ACC112 (cell line): Measurements from ENCODE around the gene MPDZ.

Experiments used
- H2AFZ ChIP-seq: fragments of 200-600 bp; sonication (generic); one replicate; pipeline ENCODE4 v1.6.0; 2017; ENCODE audit warnings: antibody characterized with exemption, low read length; ENCODE audit not compliant: unreplicated experiment
- H3K27ac ChIP-seq: fragments of 200-600 bp; sonication (generic); 2 replicates; pipeline ENCODE4 v1.5.1; 2014; ENCODE audit warnings: low read depth, mild to moderate bottlenecking, antibody characterized with exemption, low read length, moderate library complexity
- H3K27me3 ChIP-seq: fragments of 200-600 bp; sonication (generic); 2 replicates; pipeline ENCODE4 v1.6.1; 2014; ENCODE audit warnings: mild to moderate bottlenecking, antibody characterized with exemption, low read length, moderate library complexity, mixed read lengths; ENCODE audit not compliant: insufficient read depth
- H3K36me3 ChIP-seq: fragments of 200-600 bp; sonication (generic); 2 replicates; pipeline ENCODE4 v1.6.1; 2016; ENCODE audit warnings: mild to moderate bottlenecking, antibody characterized with exemption, low read length, moderate library complexity, mixed read lengths; ENCODE audit not compliant: insufficient read depth
- H3K4me1 ChIP-seq: fragments of 200-600 bp; sonication (generic); one replicate; pipeline ENCODE4 v1.6.1; 2016; ENCODE audit warnings: low read length, mixed read lengths; ENCODE audit not compliant: insufficient read depth, unreplicated experiment, control insufficient read depth
- H3K4me3 ChIP-seq: fragments of 200-600 bp; sonication (generic); 2 replicates; pipeline ENCODE4 v1.5.1; 2014; ENCODE audit warnings: mild to moderate bottlenecking, low read depth, low read length
- H3K79me2 ChIP-seq: fragments of 200-600 bp; sonication (generic); one replicate; pipeline ENCODE4 v1.6.0; 2016; ENCODE audit warnings: low read length; ENCODE audit not compliant: control insufficient read depth, unreplicated experiment, insufficient read depth

MPDZ gene

GRCh38 chr9:13186091-13186490, 93.4 kb downstream of the MPDZ start:
- Histone ChIP-seq H3K4me1 (no peaks in the 10 kb centered on the region), H3K27ac (no peak overlapping the region), H3K27me3 (no peaks in the 10 kb centered on the region), H3K79me2 (no peaks in the 10 kb centered on the region), H3K36me3 (peaks cover 6% of the 10 kb centered on the region; the same call in 1 of the 2 replicates), H2AFZ (no peak overlapping the region), H3K4me3 (no peak overlapping the region)

- no peaks in the 10 kb centered on the region for H3K27me3 ChIP-seq
- no peak overlapping the region for H3K4me3 ChIP-seq
- no peak overlapping the region for H3K27ac ChIP-seq
Measured at GRCh38 chr9:13181652-13182051, 97.8 kb downstream of the MPDZ start.

GRCh38 chr9:13179257-13179656, 100.2 kb downstream of the MPDZ start:
- Histone ChIP-seq H3K4me1 (no peaks in the 10 kb centered on the region), H3K27me3 (no peaks in the 10 kb centered on the region), H3K4me3 (no peak overlapping the region), H3K36me3 (peaks cover 4% of the 10 kb centered on the region; the same call in 1 of the 2 replicates), H3K79me2 (no peaks in the 10 kb centered on the region), H3K27ac (no peak overlapping the region), H2AFZ (no peak overlapping the region)

More at GRCh38 chr9:13181652-13182051, 97.8 kb downstream of the MPDZ start:
- H3K4me1 ChIP-seq, result no peaks in the 10 kb centered on the region
- H3K36me3 ChIP-seq, result no peaks in the 10 kb centered on the region; the same call in 1 of the 2 replicates
- H2AFZ ChIP-seq, result no peak overlapping the region
- H3K79me2 ChIP-seq, result no peaks in the 10 kb centered on the region

GRCh38 chr9:13175732-13176131, 103.8 kb downstream of the MPDZ start:
- Histone ChIP-seq H3K4me3 (no peak overlapping the region), H3K27me3 (no peaks in the 10 kb centered on the region), H2AFZ (no peak overlapping the region), H3K4me1 (no peaks in the 10 kb centered on the region), H3K79me2 (no peaks in the 10 kb centered on the region), H3K27ac (no peak overlapping the region), H3K36me3 (0 out of 2 replicates have a peak, but pooled peaks cover 4% of the 10 kb centered on the region)

- H3K79me2 ChIP-seq, result no peaks in the 10 kb centered on the region
- H3K27me3 ChIP-seq, result no peaks in the 10 kb centered on the region
- H3K4me3 ChIP-seq, result no peak overlapping the region
- H2AFZ ChIP-seq, result no peak overlapping the region
- no peaks in the 10 kb centered on the region for H3K4me1 ChIP-seq
- H3K36me3 ChIP-seq, result 0 out of 2 replicates have a peak, but pooled peaks cover 4% of the 10 kb centered on the region
- no peak overlapping the region for H3K27ac ChIP-seq
Measured at GRCh38 chr9:13174906-13175639, 104.4 kb downstream of the MPDZ start.

- Histone ChIP-seq H3K27me3 (no peaks in the 10 kb centered on the region), H3K79me2 (no peaks in the 10 kb centered on the region), H2AFZ (no peak overlapping the region), H3K27ac (no peak overlapping the region), H3K36me3 (peaks cover 4% of the 10 kb centered on the region; the same call in 1 of the 2 replicates), H3K4me3 (no peak overlapping the region), H3K4me1 (no peaks in the 10 kb centered on the region)
Measured at GRCh38 chr9:13173553-13173952, 105.9 kb downstream of the MPDZ start.

- Histone ChIP-seq H3K36me3 (peaks cover 11% of the 10 kb centered on the region), H3K4me3 (no peak overlapping the region), H3K79me2 (no peaks in the 10 kb centered on the region), H2AFZ (no peak overlapping the region), H3K27ac (no peak overlapping the region), H3K4me1 (no peaks in the 10 kb centered on the region), H3K27me3 (no peaks in the 10 kb centered on the region)
Measured at GRCh38 chr9:13171261-13171660, 108.2 kb downstream of the MPDZ start.

GRCh38 chr9:13166996-13167395, 112.5 kb downstream of the MPDZ start:
- no peaks in the 10 kb centered on the region for H3K27me3 ChIP-seq
- H2AFZ ChIP-seq, result no peak overlapping the region
- H3K4me3 ChIP-seq, result no peak overlapping the region
- H3K79me2 ChIP-seq, result no peaks in the 10 kb centered on the region
- H3K36me3 ChIP-seq, result peaks cover 7% of the 10 kb centered on the region
- no peak overlapping the region for H3K27ac ChIP-seq
- H3K4me1 ChIP-seq, result no peaks in the 10 kb centered on the region

- H3K79me2 ChIP-seq, result no peaks in the 10 kb centered on the region
- H3K4me3 ChIP-seq, result no peak overlapping the region
- no peaks in the 10 kb centered on the region for H3K4me1 ChIP-seq
Measured at GRCh38 chr9:13165956-13166355, 113.5 kb downstream of the MPDZ start.

GRCh38 chr9:13165236-13165945, 114.1 kb downstream of the MPDZ start:
- no peak overlapping the region for H3K27ac ChIP-seq
- H2AFZ ChIP-seq, result no peak overlapping the region
- no peak overlapping the region for H3K4me3 ChIP-seq
- peaks cover 7% of the 10 kb centered on the region for H3K36me3 ChIP-seq
- H3K79me2 ChIP-seq, result no peaks in the 10 kb centered on the region
- H3K4me1 ChIP-seq, result no peaks in the 10 kb centered on the region
- no peaks in the 10 kb centered on the region for H3K27me3 ChIP-seq

More at GRCh38 chr9:13165956-13166355, 113.5 kb downstream of the MPDZ start:
- Histone ChIP-seq H3K27me3 (no peaks in the 10 kb centered on the region), H3K27ac (no peak overlapping the region), H2AFZ (no peak overlapping the region), H3K36me3 (peaks cover 7% of the 10 kb centered on the region)

GRCh38 chr9:13163946-13164345, 115.5 kb downstream of the MPDZ start:
- H3K79me2 ChIP-seq, result no peaks in the 10 kb centered on the region
- H3K27ac ChIP-seq, result no peak overlapping the region
- H2AFZ ChIP-seq, result no peak overlapping the region
- no peaks in the 10 kb centered on the region for H3K4me1 ChIP-seq
- H3K27me3 ChIP-seq, result no peaks in the 10 kb centered on the region
- peaks cover 7% of the 10 kb centered on the region for H3K36me3 ChIP-seq
- H3K4me3 ChIP-seq, result no peak overlapping the region
